HG03097 (cell line): ENCODE data around the gene BPIFB6.
"Not testable (repeated sequence)": the region's sequence is repeated elsewhere in the genome, so short reads cannot be mapped to it uniquely, and the experiment has no call there.

Source experiments
- ATAC-seq: cut with Tn5 transposase; IDR thresholded peaks from one replicate; pipeline ENCODE4 v1.9.1; 2021; ENCODE audit not compliant: unreplicated experiment, low FRiP score

Gene BPIFB6

DNA sequence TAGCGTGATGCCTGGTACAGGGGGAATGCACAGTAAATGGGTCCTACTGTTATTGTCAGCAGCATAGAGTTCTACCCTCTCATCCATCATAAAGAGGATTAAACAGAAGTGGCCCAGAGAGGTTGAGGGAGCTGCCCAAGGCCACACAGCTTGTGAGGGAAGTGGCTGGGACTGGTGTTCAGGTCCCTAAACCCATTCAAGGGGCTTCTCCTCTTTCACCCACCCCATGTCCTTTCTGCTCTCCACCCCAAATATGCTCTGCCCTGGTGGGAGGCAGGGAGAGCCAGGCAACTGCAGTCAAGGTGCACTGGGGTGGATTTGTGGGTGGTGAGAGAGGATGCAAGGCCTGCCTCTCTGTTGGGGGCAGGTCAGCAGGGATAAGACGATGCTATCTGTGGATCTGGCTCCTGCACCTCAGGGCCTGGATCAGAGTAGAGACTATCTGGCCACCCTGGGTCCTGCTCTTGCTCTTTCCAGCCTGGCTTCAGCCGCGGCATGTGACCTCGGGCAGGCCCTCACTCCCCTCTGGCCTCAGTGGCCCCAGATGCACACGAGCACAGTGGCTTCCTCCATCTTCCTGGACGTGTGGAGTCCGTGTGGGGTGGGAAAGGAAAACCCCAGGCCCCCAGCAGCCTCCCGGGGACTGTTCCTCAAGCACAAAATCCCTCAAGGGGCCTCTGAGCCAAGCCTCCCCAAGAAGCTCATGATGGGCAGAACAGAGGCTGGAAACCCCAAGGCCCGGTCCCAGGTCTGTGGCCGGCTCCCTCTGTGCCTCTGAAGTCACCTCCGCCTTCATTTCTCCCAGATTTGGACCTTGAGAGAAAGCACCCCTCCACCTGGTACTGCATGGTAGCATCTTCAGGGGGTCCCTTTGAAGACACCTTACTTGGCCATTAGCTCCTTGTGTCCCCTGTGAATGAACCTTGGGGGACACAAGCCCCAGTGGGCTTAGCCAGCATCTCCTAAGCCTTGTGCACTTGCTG is 3.4 kb upstream of the BPIFB6 start:
- no peak for ATAC-seq

DNA sequence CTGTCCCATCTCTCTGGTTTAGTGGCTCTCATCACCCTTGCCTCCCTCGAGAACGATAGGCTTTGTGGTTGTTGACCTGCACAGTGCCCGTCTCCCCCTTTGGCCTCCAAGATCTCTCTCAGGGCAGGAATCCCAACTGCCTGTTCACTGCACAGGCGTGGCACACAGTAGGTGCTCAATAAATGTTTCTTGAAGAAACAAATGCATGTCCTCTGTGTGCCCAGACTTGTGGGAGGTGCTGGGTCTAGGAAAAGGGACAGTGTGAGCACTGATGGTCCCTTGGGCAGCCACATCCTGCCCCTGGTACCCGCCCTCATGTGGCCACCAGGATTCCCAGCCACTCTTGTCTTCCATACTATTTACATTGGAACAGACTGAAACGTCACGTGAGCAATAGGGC is 2.6 kb upstream of the BPIFB6 start:
- ATAC-seq = no peak

DNA sequence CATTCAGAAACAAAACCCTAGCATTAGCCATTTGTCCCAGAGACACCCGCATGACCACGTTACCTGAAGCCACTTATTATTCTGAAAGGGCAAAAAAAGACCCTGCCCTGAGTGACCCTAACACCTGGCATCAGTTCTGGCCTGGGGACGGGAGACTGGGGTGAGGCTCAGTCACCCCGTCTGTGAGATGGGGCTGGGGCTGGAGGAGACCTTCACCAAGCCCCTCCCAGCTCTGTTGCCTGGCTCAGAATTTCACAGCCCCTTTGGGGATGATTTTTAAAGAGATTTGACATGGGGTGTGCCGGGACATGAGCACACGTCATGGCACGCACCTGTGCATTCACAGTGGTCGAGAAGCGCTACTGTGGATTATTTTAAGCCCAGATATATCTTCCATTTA is 1.4 kb upstream of the BPIFB6 start:
- ATAC-seq = no peak

GRCh38 chr20:33030569-33030968 is 879 bp upstream of the BPIFB6 start:
- ATAC-seq = no peak

- ATAC-seq = no peak
These were observed 1.1 kb downstream of the BPIFB6 start for GRCh38 chr20:33032555-33032954.

DNA sequence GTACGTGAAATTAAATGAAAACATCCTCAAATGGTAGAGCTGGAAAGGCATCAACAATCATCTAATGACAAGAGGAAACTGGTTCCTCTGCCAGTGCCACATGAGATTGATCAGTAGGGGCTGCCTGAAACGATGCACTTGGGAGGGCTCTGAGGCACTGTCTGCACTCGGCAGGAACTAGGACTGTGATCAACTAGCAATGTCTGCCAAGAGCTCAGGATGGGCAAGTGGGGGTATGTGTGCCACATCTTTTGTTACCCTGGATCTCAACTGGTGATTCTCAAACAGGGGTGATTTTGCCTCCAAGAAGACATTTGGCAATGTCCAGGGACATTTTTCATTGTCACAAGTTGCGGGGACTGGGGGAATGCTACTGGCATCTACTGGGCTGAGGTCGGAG is 1.9 kb downstream of the BPIFB6 start:
- ATAC-seq = no peak

GRCh38 chr20:33034115-33034514 is 2.7 kb downstream of the BPIFB6 start:
- no peak for ATAC-seq

DNA sequence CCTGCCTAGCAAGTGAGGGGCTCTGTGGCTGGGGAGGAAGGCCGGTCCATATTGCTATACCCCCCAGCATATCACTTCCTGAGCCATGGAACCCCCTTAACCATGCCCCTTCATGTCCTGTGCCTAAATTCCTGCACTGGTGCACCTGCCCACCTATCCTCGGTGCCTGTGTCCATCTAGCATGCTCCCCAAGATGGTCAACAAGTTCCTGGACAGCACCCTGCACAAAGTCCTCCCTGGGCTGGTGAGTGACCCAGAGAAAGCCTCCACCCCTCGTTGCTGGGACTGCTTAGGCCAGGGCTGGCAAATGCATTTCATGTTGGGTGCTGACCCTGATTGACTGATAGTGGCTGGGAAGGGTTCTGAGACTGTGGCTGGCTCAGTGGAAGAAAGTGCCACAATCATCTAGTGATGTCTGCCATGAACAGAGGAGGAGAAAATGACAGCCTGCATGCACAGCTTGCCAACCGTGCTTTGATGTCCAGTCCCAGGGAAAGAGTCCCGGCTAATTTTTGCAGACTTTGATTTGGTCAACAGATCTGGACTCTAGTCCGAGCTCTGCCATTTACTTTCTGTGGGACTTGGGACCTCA is 3.5 kb downstream of the BPIFB6 start:
- ATAC-seq = no peak

- ATAC-seq = no peak
These were observed 6.0 kb downstream of the BPIFB6 start for GRCh38 chr20:33037456-33037855.

- ATAC-seq = no peak
These were observed 6.8 kb downstream of the BPIFB6 start for GRCh38 chr20:33038243-33038642.

- no peak for ATAC-seq
These were observed 11.0 kb downstream of the BPIFB6 start for GRCh38 chr20:33042430-33042829.

- no peak for ATAC-seq
These were observed 11.7 kb downstream of the BPIFB6 start for GRCh38 chr20:33042983-33043730.

GRCh38 chr20:33043731-33044181 is 12.3 kb downstream of the BPIFB6 start:
- ATAC-seq = no peak

DNA sequence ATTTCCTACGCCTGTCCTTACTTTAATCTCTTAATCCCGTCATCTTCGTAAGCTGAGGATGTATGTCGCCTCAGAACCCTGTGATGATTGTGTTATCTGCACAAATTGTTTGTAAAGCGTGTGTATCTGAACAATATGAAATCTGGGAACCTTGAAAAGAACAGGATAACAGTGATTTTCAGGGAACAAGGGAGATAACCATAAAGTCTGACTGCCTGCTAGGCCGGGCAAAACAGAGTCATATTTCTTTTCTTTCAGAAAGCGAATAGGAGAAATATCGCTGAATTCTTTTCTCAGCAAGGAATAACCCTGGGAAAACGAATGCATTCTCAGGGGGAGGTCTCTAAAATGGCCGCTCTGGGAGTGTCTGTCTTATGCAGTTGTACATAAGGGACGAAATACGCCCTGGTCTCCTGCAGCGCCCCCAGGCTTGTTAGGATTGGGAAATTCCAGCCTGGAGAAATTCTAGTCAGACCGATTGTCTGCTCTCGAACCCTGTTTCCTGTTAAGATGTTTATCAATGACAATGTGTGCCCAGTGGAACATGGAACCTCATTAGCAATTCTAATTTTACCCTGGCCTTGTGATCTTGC is 13.8 kb downstream of the BPIFB6 start:
- ATAC-seq = not testable (repeated sequence)

DNA sequence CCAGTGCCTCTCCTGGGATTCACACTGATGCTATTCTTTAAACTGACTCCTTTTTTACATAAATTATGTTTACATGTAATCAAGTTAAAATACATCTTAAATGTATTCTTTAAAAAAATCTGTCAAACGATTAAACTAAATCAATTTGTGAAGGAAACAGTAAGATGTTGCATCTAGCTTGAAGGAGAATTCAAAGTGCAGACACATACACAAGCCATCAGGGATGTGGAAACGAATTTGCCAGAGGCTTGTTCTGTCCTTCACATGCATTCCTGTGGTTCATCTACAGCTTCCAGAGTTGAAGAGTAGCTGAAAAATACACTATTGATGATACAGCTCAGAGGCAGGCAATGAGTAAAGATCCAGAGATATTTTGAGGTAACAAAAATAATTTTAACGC is 15.0 kb downstream of the BPIFB6 start:
- no peak for ATAC-seq

DNA sequence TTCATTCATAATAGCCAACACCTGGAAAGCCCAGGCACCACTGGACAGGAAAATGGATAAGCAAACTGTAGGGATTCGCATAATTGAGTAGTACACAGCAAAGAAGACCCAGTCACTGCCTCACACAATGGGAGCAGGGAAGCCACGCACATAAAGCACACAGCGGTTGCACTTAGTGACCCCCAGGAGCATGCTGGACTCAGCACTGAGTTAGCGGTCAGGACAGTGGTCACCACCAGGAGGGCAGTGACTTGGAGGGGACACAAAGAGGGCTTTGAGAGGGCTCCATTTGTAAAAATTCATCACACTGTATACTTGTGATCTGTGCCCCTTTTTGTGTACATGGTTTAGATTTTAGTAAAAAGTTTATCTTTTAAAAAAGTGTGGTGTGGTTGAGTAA is 19.9 kb downstream of the BPIFB6 start:
- ATAC-seq = no peak

GRCh38 chr20:33053291-33054106 is 22.1 kb downstream of the BPIFB6 start, which contains the start of gene BPIFB3:
Gene BPIFB3 (plus strand): TSS chr20:33053903. CDS start chr20:33055436, 1,533 bp downstream.
- no peak for ATAC-seq

- ATAC-seq = no peak
These were observed 22.9 kb downstream of the BPIFB6 start for GRCh38 chr20:33054381-33054780.

DNA sequence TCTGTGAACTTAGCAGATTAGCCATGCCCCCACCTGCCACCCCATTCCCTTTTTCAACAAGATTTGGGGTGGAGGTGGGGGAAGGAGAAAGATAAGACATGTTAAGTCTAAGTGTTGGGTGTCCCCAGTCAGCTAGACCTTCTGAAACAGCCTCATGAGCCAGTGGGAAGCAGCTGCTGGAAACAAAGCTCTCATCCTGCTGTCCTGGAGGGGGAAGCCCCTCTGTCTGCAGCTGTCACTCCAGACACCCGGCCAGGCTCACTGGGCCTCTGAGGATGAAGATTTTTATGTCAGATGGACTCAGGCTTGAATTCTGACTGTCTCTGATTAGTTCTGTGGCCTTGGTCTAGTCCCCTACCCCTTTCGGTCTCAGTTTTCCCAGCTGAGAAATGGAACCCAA is 23.3 kb downstream of the BPIFB6 start:
- ATAC-seq = no peak

DNA sequence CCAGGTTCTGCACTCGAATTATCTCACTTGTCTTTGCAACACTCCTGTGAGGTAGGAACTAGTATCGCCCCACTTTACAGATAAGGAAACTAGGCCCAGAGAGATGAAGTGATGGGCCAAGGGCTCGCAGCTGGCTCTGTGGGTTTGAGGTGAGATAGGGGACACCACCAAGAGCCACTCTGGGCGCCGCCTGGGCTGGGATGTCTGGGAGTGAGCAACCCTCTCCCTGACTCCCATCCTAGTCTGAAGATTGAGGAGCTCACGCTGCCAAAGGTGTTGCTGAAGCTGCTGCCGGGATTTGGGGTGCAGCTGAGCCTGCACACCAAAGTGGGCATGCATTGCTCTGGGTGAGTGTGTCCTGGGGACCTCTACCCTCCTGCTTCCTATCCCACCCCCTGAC is 27.7 kb downstream of the BPIFB6 start:
- ATAC-seq = no peak
